IPS-18a (cell line): ENCODE results near the gene GSN.
A peak's percentile ranks its signal among the peaks of the same experiment; 100 is the strongest.

Source experiments
- H3K27ac ChIP-seq: one replicate; pipeline ENCODE4 v1.5.1; 2013; ENCODE audit warnings: low read length
- H3K27me3 ChIP-seq: one replicate; pipeline ENCODE4 v1.6.1; 2013; ENCODE audit warnings: mild to moderate bottlenecking, low read length; ENCODE audit not compliant: control insufficient read depth, insufficient read depth
- H3K36me3 ChIP-seq: one replicate; pipeline ENCODE4 v1.6.1; 2013; ENCODE audit warnings: low read depth, low read length; ENCODE audit not compliant: control insufficient read depth
- H3K4me1 ChIP-seq: one replicate; pipeline ENCODE4 v1.6.1; 2013; ENCODE audit warnings: low read depth, low read length; ENCODE audit not compliant: control insufficient read depth
- H3K4me3 ChIP-seq: one replicate; pipeline ENCODE4 v1.5.1; 2013; ENCODE audit warnings: low read length
- H3K9ac ChIP-seq: one replicate; pipeline ENCODE4 v1.6.1; 2013; ENCODE audit warnings: mild to moderate bottlenecking, low read length, moderate library complexity
- H3K9me3 ChIP-seq: one replicate; pipeline ENCODE4 v1.6.1; 2013; ENCODE audit warnings: low read depth, low read length; ENCODE audit not compliant: control insufficient read depth

GSN gene

DNA sequence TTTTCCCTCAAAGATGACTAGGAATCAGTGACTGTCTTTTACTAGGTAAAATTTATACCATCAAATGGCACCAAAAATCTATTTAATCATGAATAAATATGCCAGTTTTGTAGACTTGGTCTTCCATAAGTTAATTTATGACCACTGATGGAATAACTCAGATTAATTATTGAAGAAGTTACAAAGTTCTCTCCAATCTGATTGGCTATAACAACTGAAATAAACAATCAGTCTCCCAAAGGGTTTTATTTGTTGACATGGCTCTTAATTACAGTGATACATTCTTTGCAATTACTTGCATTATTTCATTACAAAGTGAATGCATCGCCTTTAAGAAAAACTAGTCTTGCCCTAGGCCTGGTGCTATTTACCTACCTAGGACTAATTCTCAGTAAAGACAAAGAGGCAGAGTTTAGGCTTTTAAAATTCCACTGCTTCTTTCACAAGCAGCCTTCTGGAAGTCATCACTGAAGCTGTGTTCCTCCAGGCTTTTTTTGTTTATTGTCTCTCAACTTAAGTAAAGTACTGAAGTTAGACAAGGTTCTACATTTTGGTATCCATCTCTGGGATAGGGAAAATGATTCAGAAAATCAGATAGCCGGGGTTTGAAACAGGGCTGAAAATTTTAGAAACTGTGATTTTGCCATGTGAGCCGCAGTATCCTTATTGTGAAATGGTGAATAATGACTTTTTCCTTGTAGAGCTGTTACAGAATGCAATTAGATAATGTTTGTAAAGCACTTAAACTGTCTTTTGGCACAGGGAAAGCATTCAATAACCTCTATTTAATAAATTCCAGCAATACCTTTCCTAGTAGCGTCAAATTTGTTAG is 99.6 kb downstream of the GSN start:
- Histone ChIP-seq H3K4me3 (peak overlapping the region; percentile 32), H3K4me1 (peaks cover 18% of the 10 kb centered on the region)

DNA sequence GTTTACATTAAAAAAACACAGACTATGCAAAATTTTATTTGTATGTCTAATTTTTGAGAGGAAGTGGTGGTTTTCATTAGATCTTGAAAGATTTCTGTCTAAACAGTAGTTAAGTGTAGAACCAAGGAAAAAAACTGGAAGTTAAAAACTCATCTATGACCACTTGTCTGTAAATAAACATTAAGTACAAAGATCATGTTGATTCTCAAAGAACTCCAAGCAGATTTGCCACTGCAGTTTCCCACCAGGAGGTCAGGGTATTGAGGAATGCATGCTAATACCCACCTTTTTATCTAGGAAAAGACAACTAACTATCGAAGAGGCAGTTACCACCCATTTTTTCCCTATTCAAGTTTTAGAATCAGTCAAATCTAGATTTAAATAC is 100.2 kb downstream of the GSN start:
- Histone ChIP-seq H3K9me3 (no peaks in the 10 kb centered on the region), H3K9ac (no peak overlapping the region), H3K27me3 (peaks cover 15% of the 10 kb centered on the region), H3K36me3 (no peaks in the 10 kb centered on the region), H3K4me1 (peaks cover 18% of the 10 kb centered on the region), H3K4me3 (peak overlapping the region; percentile 32), H3K27ac (no peak overlapping the region)

More for the DNA sequence above, 99.6 kb downstream of the GSN start:
- H3K9me3 ChIP-seq: no peaks in the 10 kb centered on the region
- H3K9ac ChIP-seq: no peak overlapping the region
- H3K27ac ChIP-seq: no peak overlapping the region
- no peaks in the 10 kb centered on the region for H3K36me3 ChIP-seq
- peaks cover 15% of the 10 kb centered on the region for H3K27me3 ChIP-seq

DNA sequence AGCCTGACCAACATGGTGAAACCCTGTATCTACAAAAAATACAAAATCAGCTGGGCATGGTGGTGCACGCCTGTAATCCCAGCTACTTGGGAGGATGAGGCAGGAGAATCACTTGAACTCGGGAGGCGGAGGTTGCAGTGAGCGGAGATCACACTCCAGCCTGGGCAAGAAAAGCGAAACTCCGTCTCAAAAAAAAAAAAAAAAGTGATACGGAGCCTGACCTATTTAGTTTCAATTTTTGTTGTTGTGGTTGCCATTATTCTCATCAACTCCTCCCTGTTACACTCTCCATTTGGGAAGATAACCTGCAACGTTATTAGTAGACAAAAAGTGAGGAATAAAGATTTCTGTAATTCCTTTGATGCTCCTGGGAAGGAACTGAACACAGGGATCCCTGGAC is 100.8 kb downstream of the GSN start:
- Histone ChIP-seq H3K4me1 (peaks cover 18% of the 10 kb centered on the region), H3K9me3 (no peaks in the 10 kb centered on the region), H3K9ac (no peak overlapping the region), H3K4me3 (peak overlapping the region; percentile 74), H3K27me3 (peaks cover 15% of the 10 kb centered on the region), H3K36me3 (no peaks in the 10 kb centered on the region), H3K27ac (no peak overlapping the region)

DNA sequence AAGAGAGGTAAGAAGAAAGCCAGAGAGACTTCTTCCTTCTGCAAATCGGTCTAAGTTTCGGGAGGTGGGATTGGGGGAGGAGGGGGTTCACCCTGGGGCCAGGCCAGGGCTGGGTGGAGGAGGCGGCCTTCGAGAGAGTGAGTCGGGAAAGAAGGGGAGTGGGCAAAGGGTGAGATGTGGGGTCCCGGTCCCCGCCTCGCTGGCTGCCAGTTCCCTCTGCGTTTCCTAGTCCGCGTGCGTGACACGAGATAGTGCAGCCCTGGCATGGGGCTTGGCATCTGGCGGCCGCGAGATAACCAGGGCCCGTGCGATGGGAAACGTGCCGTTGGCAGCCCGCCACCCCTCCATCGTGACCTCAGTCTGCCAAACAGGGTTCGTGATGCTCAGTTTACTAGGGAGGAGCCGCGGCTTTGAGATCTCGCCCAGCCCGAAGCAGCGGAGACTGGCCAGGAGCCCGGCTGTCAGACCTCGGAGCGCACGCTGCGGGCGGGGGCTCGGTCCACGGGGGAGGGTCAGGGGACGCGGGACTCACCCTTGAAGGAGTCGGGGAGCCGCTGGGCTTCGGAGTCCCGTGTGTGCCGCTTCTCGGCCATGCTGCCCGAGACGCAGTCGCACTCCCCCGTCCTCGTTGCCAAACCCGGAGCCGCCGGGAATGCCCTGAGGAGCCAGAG is 101.8 kb downstream of the GSN start, which contains the start of gene STOM:
Gene STOM (minus strand): TSS at position 656 of the 671 bp plus-strand sequence. CDS start 63 bp downstream, at position 593.
- H3K27ac ChIP-seq: no peak within 1 kb of the TSS
- no peaks in the 10 kb centered on the region for H3K36me3 ChIP-seq
- peaks cover 18% of the 10 kb centered on the region for H3K4me1 ChIP-seq
- peaks cover 15% of the 10 kb centered on the region for H3K27me3 ChIP-seq
- peak within 1 kb of the TSS; percentile 74 for H3K4me3 ChIP-seq
- H3K9me3 ChIP-seq: no peaks in the 10 kb centered on the region
- peak within 1 kb of the TSS; percentile 48 for H3K9ac ChIP-seq

DNA sequence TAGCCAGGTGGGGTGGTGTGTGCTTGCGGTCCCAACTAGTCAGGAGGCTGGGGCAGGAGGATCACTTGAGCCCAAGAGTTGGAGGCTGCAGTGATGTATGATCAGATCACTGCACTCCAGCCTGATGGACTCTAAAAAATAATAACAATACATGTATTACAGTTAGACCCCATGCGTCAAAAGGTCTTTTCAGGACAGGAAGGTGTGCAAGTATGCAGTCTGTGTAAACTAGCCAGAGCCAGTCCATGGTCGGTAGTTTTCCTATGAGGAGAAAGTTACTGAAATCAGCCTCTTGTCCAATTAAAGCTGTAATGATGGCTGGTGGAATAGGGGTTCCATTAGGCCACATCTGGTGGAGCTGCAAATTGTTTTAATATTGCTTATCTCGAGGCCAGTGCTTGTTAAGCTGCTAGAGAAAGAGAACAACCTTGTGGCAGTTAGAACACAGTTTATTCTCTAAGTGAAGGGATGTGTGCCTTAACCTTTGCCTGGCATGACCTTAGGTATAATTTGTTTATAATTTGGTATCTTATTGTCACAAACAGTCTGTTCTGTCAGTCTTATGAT is 103.6 kb downstream of the GSN start:
- peaks cover 18% of the 10 kb centered on the region for H3K4me1 ChIP-seq
- H3K4me3 ChIP-seq: no peak overlapping the region
- H3K9me3 ChIP-seq: no peaks in the 10 kb centered on the region
- H3K9ac ChIP-seq: no peak overlapping the region
- no peak overlapping the region for H3K27ac ChIP-seq
- H3K27me3 ChIP-seq: peaks cover 15% of the 10 kb centered on the region
- no peaks in the 10 kb centered on the region for H3K36me3 ChIP-seq

DNA sequence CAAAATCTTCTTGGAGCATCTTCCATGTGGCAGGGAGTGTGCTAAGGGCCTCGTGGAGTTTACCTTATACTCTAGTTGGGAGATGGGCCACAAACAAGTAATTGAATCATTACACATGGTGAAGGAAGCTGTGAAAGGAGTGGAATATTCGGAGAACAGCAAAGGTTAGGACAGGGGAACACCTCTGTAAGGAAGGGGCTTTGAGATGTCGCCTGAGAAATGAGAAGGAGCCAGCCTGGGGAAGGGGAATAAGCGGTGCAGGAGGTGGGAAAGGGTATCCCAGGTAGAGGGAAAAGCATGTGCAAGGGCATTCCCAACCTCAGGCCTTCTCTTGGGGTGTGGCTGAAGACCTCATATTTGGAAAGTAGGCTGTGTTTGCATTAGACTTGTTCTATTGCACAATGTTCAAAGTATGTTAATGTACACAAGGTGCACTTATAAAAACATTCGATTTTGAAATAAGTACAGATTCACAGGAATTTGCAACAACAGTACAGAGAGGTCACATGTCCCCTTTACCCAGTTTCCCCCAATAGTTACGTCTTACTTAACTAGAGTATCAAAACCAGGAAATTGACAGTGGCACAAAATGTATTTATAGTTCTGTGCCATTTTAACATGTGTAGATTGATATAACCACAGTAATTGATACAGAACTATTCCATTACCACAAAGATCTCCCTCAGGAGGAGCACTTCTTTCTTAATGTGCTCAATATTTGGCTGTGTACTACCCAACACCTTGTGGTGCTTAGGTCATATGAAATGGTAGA is 104.5 kb downstream of the GSN start:
- H3K27ac ChIP-seq: no peak overlapping the region
- peaks cover 13% of the 10 kb centered on the region for H3K4me1 ChIP-seq
- no peaks in the 10 kb centered on the region for H3K9me3 ChIP-seq
- no peaks in the 10 kb centered on the region for H3K36me3 ChIP-seq
- H3K9ac ChIP-seq: no peak overlapping the region
- peaks cover 15% of the 10 kb centered on the region for H3K27me3 ChIP-seq
- H3K4me3 ChIP-seq: no peak overlapping the region

DNA sequence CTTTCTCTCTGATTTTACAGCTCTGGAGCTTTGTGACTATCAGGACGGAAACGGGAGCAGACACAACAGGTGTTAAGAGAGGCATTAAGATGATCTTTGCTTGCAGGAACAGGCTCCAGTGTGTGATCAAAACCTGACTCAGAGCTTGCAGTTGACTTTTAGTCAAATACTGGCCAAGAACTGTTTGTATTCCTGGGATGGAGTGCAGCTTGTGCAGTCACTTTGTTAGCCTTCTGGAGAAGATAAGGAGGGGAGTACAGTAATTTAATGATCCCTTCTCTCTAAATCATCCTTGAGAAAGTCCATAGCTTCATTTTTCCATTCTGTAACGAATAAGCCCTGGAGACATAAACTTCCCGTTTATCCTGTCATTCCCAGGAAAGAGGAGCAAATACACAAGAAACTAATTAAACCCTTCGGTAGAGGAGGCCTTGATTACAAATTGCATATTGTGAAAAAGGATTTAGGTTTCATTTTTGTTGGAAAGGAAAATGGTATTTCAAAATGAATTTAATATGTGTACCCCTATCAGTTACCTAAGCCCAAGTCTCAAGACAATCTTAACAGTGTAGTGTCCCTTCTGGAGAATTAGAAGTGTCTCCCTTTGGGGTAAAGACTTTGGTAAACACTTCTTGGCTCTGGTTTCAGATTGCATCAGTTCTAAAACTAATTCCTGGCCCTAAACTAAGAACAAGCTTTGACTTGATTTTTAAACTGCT is 105.2 kb downstream of the GSN start:
- no peak overlapping the region for H3K9ac ChIP-seq
- no peaks in the 10 kb centered on the region for H3K36me3 ChIP-seq
- H3K27ac ChIP-seq: no peak overlapping the region
- H3K9me3 ChIP-seq: peaks cover 4% of the 10 kb centered on the region
- H3K4me1 ChIP-seq: peaks cover 6% of the 10 kb centered on the region
- H3K27me3 ChIP-seq: peaks cover 15% of the 10 kb centered on the region
- no peak overlapping the region for H3K4me3 ChIP-seq

DNA sequence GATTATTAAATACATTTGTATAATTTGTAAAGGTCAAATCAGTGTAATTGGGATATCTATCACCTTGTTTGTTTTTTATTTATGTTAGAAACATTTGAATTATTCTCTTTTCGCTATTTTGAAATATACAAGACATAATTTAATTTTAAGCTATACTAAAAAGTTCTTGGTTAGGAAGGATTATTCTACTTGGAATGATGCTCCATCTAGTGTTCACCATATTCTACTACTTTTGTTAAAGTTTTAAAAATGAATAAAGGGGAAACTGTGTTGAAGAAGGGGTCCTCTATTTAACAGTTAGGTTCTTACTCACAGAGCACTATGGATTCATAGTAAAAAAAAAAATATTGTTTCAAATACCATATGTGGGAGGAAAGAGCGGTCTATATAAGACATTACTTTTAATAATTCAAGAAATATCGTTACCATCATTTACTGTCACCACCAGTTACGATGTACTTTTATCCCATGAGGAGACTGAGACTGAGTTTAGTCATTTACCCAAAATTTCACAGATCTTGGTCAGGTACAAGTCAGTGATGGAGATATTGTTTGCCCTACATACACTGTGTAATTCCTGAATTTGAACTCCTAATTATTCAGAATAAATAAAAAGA is 108.4 kb downstream of the GSN start:
- no peaks in the 10 kb centered on the region for H3K27me3 ChIP-seq
- no peaks in the 10 kb centered on the region for H3K4me1 ChIP-seq
- H3K27ac ChIP-seq: no peak overlapping the region
- no peak overlapping the region for H3K4me3 ChIP-seq
- peaks cover 4% of the 10 kb centered on the region for H3K9me3 ChIP-seq
- H3K9ac ChIP-seq: no peak overlapping the region
- H3K36me3 ChIP-seq: no peaks in the 10 kb centered on the region

DNA sequence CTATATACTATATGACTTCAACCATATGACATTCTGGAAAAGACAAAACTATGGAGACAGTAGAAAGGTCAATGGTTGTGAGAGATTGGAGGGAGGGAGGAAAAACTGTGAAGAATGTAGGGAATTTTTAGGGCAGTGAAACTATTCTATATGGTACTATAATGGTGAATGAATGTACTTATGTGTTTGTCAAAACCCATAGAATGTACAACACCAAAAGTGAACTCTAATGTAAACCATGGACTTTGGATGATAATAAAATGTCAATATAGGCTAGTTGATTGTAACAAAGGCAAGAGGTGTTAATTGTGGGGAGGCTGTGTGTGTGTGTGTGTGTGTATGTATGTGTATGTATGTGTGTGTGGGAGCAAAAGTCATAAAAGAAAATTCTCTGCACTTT is 112.9 kb downstream of the GSN start:
- Histone ChIP-seq H3K27ac (no peak overlapping the region), H3K4me1 (no peaks in the 10 kb centered on the region), H3K4me3 (no peak overlapping the region), H3K9ac (no peak overlapping the region), H3K27me3 (no peaks in the 10 kb centered on the region), H3K9me3 (peaks cover 4% of the 10 kb centered on the region), H3K36me3 (no peaks in the 10 kb centered on the region)
